Measurements from ENCODE around the gene ETV3. TPM values are rescaled to one million over a fixed set of nuclear protein-coding genes. Genes with fewer than 3 reads are reported as not detected.
A peak's percentile ranks its signal among the peaks of the same experiment; 100 is the strongest.

ETV3 gene
- total RNA-seq, 2 donors from 2014 or later: 9.0 to 12.0 TPM

DNA sequence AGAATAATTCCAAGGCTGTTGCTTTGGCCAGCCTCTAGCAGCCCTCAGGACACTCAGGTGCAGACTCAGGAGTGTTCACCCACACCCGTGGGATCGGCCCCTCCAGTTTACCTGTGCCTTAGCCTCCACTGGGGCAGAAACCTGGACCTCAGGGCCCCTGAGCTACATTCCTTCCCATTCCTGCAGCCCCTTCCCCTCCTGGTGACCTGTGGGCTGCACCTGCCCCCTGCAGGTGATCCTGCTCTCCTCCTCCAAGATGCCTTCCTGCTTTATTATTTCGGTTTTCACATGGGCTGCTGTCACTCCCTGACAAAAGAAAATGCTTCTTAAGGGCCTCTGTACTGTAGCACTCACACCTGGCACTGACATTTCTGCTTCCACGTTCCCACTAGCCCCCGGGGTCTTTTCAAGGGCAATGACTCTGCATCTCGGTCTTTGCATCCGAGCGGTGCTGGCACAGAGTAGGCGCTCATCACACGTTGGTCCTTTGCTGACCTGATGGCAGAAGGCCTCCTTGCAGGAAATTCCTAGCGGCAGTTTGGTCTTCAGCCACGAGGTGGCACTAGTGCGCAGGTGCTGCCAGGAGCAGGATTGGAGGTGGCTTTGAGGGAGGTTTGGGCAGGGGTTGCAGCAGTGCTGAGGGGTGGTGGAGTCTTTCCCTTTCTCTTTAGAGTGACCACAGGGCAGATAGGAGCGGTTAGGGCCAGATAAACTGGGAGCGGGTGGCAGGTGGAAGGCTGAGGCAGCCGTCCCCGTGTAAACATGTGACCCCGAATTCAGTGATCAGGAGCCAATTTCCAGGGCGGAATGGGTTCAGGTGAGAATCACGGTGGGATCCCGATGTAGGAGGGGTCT is 25.3 kb upstream of the ETV3 start:
- Histone ChIP-seq H3K36me3 (no peaks in the 10 kb centered on the region), H3K27me3 (no peaks in the 10 kb centered on the region), H3K9me3 (no peaks in the 10 kb centered on the region), H3K4me1 (no peaks in the 10 kb centered on the region), H3K27ac (no peak overlapping the region), H3K4me3 (no peak overlapping the region)
- DNase-seq (ENCODE audit: low spot score): peak; percentile 74
- TF ChIP-seq, protein P1, sequence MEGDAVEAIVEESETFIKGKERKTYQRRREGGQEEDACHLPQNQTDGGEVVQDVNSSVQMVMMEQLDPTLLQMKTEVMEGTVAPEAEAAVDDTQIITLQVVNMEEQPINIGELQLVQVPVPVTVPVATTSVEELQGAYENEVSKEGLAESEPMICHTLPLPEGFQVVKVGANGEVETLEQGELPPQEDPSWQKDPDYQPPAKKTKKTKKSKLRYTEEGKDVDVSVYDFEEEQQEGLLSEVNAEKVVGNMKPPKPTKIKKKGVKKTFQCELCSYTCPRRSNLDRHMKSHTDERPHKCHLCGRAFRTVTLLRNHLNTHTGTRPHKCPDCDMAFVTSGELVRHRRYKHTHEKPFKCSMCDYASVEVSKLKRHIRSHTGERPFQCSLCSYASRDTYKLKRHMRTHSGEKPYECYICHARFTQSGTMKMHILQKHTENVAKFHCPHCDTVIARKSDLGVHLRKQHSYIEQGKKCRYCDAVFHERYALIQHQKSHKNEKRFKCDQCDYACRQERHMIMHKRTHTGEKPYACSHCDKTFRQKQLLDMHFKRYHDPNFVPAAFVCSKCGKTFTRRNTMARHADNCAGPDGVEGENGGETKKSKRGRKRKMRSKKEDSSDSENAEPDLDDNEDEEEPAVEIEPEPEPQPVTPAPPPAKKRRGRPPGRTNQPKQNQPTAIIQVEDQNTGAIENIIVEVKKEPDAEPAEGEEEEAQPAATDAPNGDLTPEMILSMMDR (IDR thresholded peaks at IDR 0.05): peak; percentile 80 to 92

DNA sequence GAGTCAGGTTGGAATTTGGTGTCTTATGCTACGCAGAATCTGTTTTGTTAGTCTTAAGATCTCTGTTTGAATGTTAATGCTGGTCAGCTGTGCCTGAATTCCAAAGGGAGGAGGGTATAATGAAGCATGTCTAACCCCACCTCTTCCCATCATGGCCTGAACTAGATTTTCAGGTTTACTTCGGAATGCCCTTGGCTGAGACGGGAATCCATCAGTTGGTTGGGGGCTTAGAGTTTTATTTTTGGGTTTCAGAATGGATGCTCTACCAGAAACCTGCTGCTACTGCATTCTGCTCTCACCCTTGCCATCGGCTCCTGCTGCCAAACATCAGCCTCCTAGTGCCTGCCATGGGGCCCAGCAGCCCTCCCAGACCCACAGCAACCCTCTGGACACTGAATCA is 24.1 kb upstream of the ETV3 start:
- TF ChIP-seq, protein P1 (IDR thresholded peaks at IDR 0.05): no peak

DNA sequence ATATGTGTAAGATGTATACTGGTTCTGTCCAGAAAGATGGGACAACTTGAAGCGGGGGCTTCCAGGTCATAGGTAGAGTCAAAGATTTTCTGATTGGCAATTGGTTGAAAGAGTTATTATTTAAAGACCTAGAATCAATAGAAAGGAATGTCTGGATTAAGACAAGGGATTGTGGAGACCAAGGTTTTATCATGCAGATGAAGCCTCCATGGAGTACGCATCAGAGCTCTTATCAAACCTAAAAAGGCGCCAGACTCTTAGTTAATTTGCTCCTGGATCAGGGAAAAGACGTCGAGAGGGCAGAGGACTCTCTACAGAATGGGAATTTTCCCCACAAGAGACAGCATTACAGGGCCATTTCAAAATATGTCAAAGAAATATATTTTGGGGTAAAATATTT is 23.7 kb upstream of the ETV3 start:
- TF ChIP-seq, protein P1 (IDR thresholded peaks at IDR 0.05): no peak
- H3K4me3 ChIP-seq: no peak overlapping the region
- no peaks in the 10 kb centered on the region for H3K9me3 ChIP-seq
- no peaks in the 10 kb centered on the region for H3K27me3 ChIP-seq
- H3K36me3 ChIP-seq: no peaks in the 10 kb centered on the region
- no peak overlapping the region for H3K27ac ChIP-seq
- no peak for DNase-seq (ENCODE audit: low spot score)
- no peaks in the 10 kb centered on the region for H3K4me1 ChIP-seq

More for the DNA sequence above, 24.1 kb upstream of the ETV3 start:
- no peaks in the 10 kb centered on the region for H3K36me3 ChIP-seq
- no peaks in the 10 kb centered on the region for H3K9me3 ChIP-seq
- DNase-seq (ENCODE audit: low spot score): no peak
- no peaks in the 10 kb centered on the region for H3K4me1 ChIP-seq
- no peaks in the 10 kb centered on the region for H3K27me3 ChIP-seq
- H3K4me3 ChIP-seq: no peak overlapping the region
- no peak overlapping the region for H3K27ac ChIP-seq

DNA sequence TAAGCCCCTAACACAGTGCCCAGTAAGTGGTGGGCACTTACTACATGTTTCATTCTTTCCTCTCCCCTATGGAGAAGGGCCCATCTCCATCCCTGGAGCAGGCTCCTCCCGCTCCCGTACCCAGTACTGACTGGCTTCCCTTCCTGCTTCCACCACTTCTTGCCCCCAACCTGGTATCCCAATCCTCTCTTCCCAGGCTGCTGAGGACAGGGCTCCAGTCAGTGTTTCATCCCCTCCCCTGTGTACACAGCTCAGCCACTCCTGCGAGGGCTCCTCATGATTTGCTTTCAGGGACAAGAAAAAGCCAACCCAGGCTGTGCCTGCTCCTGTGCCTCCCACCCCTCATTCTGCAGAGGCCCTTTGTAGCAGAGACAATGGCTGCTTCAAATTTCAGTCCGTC is 20.8 kb upstream of the ETV3 start:
- Histone ChIP-seq H3K36me3 (no peaks in the 10 kb centered on the region), H3K27me3 (no peaks in the 10 kb centered on the region), H3K27ac (no peak overlapping the region), H3K4me3 (no peak overlapping the region), H3K4me1 (peaks cover 0 to 22% of the 10 kb centered on the region in 2 donors), H3K9me3 (no peaks in the 10 kb centered on the region)
- TF ChIP-seq, protein P1 (IDR thresholded peaks at IDR 0.05): no peak
- no peak for DNase-seq (ENCODE audit: low spot score)

DNA sequence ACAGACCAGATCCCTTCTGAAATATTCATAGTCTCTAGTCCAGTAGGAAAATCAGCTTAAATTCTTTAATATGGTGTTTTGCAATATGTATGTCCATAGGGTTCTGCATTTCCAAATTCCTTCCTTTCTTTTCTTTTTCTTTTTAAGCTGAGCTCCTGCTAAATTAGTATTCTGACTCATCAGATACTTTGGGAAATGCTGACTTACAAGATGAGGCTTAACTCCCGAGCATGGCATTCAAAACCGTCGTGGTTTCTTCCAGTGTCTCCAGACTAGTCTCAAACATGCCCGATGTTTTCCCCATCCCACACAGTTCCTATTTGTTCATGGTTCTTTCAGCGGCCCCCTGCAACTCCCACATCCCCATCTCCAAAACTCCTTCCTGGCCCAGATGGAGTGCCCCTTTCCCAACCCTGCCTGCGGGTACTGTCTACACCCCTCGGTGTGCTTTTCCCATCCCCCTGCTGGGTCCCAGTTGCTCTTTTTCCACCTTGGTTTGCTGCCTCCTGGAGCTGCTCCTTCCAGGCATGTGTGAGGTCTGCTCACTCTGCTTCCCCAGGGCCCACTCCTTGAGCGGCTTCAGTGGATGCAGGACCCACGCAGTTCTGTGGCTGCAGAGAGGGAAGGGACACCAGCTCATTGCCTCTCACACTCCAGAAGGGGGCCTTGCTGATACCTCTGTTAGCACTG is 19.5 kb upstream of the ETV3 start:
- peaks cover 0 to 27% of the 10 kb centered on the region in 2 donors for H3K4me1 ChIP-seq
- TF ChIP-seq, protein P1 (IDR thresholded peaks at IDR 0.05): no peak
- H3K9me3 ChIP-seq: no peaks in the 10 kb centered on the region
- no peak for DNase-seq (ENCODE audit: low spot score)
- no peak overlapping the region for H3K27ac ChIP-seq
- no peaks in the 10 kb centered on the region for H3K27me3 ChIP-seq
- no peak overlapping the region for H3K4me3 ChIP-seq
- H3K36me3 ChIP-seq: no peaks in the 10 kb centered on the region

Measured in right atrium auricular region (tissue), 2 donors.